GM12892 (cell line): ENCODE data around the gene ST7L.
"Not testable (repeated sequence)": the region's sequence is repeated elsewhere in the genome, so short reads cannot be mapped to it uniquely, and the experiment has no call there.

Experiments used
- DNase-seq: peaks from one replicate; pipeline ENCODE4 v3.0.0; 2011; ENCODE audit not compliant: insufficient read length
- FAIRE-seq: peaks from 2 replicates; lab custom pipeline; 2011; peaks lifted over from hg19 to GRCh38; lab: Jason Lieb, UNC
- POLR2A ChIP-seq: IDR thresholded peaks from 2 replicates; pipeline ENCODE4 v1.6.1; 2011; ENCODE audit warnings: low read depth, low read length, control low read depth
- POLR2AphosphoS5 ChIP-seq: IDR thresholded peaks from 2 replicates; pipeline ENCODE4 v1.6.1; 2011; ENCODE audit warnings: low read depth, low read length, control low read depth
- TAF1 ChIP-seq: IDR thresholded peaks from 2 replicates; pipeline ENCODE4 v1.6.1; 2011; ENCODE audit warnings: low read depth, mild to moderate bottlenecking, control low read depth, low read length, borderline replicate concordance

ST7L gene

GRCh38 chr1:112501810-112502641 is 116.9 kb downstream of the ST7L start:
- TF ChIP-seq TAF1 (no peak), POLR2AphosphoS5 (no peak), POLR2A (no peak)
- peak; percentile 41 for DNase-seq
- FAIRE-seq = peak; percentile 73

GRCh38 chr1:112496290-112496689 is 122.7 kb downstream of the ST7L start:
- TF ChIP-seq POLR2A (no peak), TAF1 (no peak), POLR2AphosphoS5 (no peak)
- no peak for FAIRE-seq
- no peak for DNase-seq

DNA sequence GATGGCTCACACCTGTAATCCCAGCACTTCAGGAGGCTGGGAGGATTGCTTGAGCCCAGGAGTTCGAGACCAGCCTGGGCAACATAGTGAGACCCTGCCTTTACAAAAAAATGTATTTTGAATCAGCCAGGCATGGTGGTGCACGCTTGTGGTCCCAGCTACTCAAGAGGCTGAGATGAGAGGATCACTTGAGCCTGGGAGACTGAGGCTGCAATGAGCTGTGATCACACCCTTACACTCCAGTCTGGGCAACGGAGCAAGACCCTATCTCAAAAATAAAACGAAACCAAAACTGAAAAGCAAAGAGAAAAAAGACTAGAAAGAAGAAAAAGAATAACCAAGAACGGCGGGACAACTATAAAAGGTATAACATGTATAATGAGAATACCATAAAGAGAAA is 125.6 kb downstream of the ST7L start:
- no peak for DNase-seq
- FAIRE-seq = no peak
- TF ChIP-seq TAF1 (no peak), POLR2AphosphoS5 (no peak), POLR2A (no peak)

GRCh38 chr1:112492076-112492475 is 126.9 kb downstream of the ST7L start:
- TF ChIP-seq POLR2A (no peak), TAF1 (no peak), POLR2AphosphoS5 (no peak)
- DNase-seq (no peak), FAIRE-seq (no peak)

DNA sequence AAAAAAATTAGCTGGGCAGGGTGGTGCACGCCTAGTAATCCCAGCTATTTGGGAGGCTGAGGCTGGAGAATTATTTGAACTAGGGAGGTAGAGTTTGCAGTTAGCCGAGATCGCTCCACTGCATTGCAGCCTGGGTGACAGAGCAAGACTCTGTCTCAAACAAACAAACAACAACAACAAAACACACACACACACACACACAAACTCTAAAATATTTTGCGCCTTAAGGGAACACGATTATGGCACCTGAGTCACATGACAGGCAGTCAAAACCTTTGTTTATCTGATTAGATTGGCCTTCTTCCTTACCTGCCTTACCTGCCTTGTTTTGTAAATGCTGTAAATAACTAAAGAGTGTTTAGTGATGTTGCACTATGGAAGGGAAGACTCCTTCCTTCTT is 130.8 kb downstream of the ST7L start:
- FAIRE-seq = no peak
- no peak for DNase-seq
- no peak for TF ChIP-seq POLR2AphosphoS5
- TF ChIP-seq POLR2A = no peak
- TF ChIP-seq TAF1 = no peak

DNA sequence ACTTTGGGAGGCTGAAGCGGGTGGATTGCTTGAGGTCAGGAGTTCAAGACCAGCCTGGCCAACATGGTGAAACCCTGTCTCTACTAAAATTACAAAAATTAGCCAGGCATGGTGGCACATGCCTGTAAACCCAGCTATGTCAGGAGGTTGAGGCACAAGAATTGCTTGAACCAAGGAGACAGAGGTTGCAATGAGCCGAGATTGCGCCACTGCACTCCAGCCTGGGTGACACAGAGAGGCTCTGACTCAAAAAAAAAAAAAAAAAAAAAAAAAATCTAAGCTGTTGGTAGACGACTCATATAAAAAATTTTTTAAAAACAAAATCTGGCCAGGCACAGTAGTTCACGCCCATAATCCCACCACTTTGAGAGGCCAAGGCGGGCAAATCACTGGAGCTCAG is 131.3 kb downstream of the ST7L start:
- not testable (repeated sequence) for FAIRE-seq, DNase-seq

- DNase-seq, FAIRE-seq: not testable (repeated sequence)
These were observed 132.9 kb downstream of the ST7L start for GRCh38 chr1:112486063-112486462.

GRCh38 chr1:112478314-112478713 is 140.6 kb downstream of the ST7L start:
- TF ChIP-seq POLR2A = no peak
- TF ChIP-seq POLR2AphosphoS5 = no peak
- no peak for TF ChIP-seq TAF1
- FAIRE-seq = no peak
- no peak for DNase-seq

DNA sequence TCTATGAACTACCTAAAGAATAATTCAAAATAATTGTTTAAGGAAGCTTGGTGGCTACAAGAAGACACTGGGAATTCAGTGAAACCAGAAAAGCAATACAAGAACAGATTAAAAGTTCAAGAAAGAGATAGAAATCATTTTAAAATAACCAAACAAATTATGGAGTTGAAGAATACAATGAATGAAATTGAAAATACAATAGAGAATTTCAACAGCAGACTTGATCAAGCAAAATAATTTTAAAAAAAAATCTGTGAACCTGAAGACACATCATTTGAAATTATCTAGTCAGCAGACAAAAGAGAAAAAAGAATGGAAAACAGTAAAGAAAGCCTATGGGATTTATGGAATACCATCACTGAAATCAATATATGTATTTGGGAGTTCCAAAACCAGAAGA is 141.4 kb downstream of the ST7L start:
- TF ChIP-seq POLR2AphosphoS5 (no peak), TAF1 (no peak), POLR2A (no peak)
- FAIRE-seq = no peak
- no peak for DNase-seq
